HepG2 (cell line): ENCODE data around the gene NPHS1.

ENCODE experiments used
- CTCF ChIP-seq: sonication (generic); formaldehyde crosslinking; IDR thresholded peaks from 2 replicates; pipeline ENCODE4 v1.5.0; 2020; ENCODE audit warnings: mild to moderate bottlenecking, missing genetic modification reagents, moderate library complexity
- FOSL2 ChIP-seq: sonication (generic); formaldehyde crosslinking; IDR thresholded peaks from 2 replicates; pipeline ENCODE4 v1.4.0; 2020; ENCODE audit warnings: missing genetic modification reagents
- MAFK ChIP-seq, 2 experiments: IDR thresholded peaks in 1 of 2; conservative IDR thresholded peaks in 1 of 2; 2 replicates each; pipeline ENCODE4 v1.6.1; 2011; ENCODE audit warnings: improper control_type of control experiment in 2 of 2, low read length in 2 of 2

DNA sequence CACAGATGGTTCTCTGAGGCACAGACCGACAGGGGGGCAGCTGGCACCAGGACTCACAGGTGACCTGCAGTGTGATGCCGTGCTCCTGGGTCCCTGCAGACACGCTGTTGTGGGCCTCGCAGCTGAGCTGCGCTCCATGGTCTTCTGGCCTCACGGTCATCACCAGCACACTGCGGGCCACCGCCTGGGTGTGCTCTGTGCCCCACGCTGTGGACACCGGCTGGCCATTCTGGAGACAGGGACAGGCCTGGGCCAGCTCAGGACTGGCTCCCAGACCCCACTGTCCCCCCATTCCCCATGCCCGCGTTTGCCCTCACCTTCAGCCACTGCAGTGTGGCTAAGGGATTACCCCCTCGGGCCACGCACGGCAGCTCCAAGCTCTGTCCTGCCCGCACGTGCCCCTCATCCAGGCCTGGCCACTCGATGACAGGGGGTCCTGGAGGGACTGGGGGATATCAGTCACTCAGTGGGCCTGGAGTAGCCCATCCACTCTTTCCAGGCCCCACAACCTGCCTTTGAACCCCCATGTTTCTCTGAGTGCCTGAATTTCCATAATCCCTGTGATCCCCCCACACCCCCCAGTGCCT is 3.3 kb downstream of the NPHS1 start:
- TF ChIP-seq MAFK (conservative IDR thresholded peaks at IDR 0.05 in 1 of 2, IDR thresholded peaks at IDR 0.05 in 1 of 2; ENCODE audit: low read length in 2 of 2), result no peak
- TF ChIP-seq FOSL2, result no peak
- no peak for TF ChIP-seq CTCF
